ENCODE data around the gene FIBP.

GRCh38 chr11:65862191-65862735 lies 26.0 kb downstream of the FIBP start:
- TF ChIP-seq GATA3 (IDR thresholded peaks at IDR 0.05; ENCODE audit: low read depth, low read length): no peak
- no peak for TF ChIP-seq GATA2 (IDR thresholded peaks at IDR 0.05; ENCODE audit: low read depth, low read length)

Measured in SH-SY5Y (cell line).